HCT116 (cell line): ENCODE results near the gene COL5A2. TPM values are rescaled to one million over a fixed set of nuclear protein-coding genes. Genes with fewer than 3 reads are reported as not detected.

Experiments used
- ATAC-seq: fragments of 200-7000 bp; cut with Tn5 transposase; 2 replicates; pipeline ENCODE4 v1.9.1; 2020; ENCODE audit warnings: mild to moderate bottlenecking, moderate library complexity
- BruUV-seq: library from RNA; stranded (reverse); fragments of 400-500 nt; replicated peaks from 2 replicates; lab custom pipeline; 2021; lab: Mats Ljungman, UMichigan
- CTCF ChIA-PET: fragments of 300-600 bp; sonication (Branson Sonifier 250); formaldehyde crosslinking; loops from one replicate; lab custom pipeline; 2021; ENCODE audit warnings: antibody characterized with exemption; lab: Charles Lee
- POLR2A ChIA-PET: fragments of 300-600, 350-600 bp; sonication (Branson Sonifier 250); formaldehyde crosslinking; loops from one replicate; lab custom pipeline; 2021; ENCODE audit warnings: antibody characterized with exemption; lab: Charles Lee
- RAD21 ChIA-PET, 2 experiments: fragments of 300-600 bp; sonication (Branson Sonifier 250); formaldehyde crosslinking; loops; one replicate each; lab custom pipeline; 2023; ENCODE audit warnings: low total read pairs in 2 of 2; ENCODE audit not compliant: uncharacterized antibody in 2 of 2, unreplicated experiment in 2 of 2, low non-redundant PET in 1 of 2; lab: Charles Lee
- DNase-seq: peaks from one replicate; pipeline ENCODE4 v3.0.0-alpha.2; 2010; ENCODE audit warnings: low read depth, low spot score
- H2AFZ ChIP-seq: fragments of 200-600 bp; shearing (Covaris generic), sonication (generic); 2 replicates; pipeline ENCODE4 v1.6.1; 2017; ENCODE audit warnings: low read depth, mixed run types, mixed read lengths, antibody characterized with exemption, low read length; ENCODE audit not compliant: poor library complexity, severe bottlenecking
- H3K27ac ChIP-seq: 2 replicates; pipeline ENCODE4 v1.5.1; 2012; ENCODE audit warnings: low read depth, low read length
- H3K27me3 ChIP-seq: fragments of 200-600 bp; sonication (generic); 2 replicates; pipeline ENCODE4 v1.6.1; 2016; ENCODE audit warnings: mixed run types, low read length, mixed read lengths; ENCODE audit not compliant: insufficient read depth
- H3K36me3 ChIP-seq, 2 experiments: fragments of 200-500 bp in 1 of 2; fragments of 200-600 bp in 1 of 2; sonication (Bioruptor generic) in 1 of 2; sonication (generic) in 1 of 2; 2 replicates each; pipeline versions ENCODE4 v1.5.1 to v1.6.1; 2014 to 2016; ENCODE audit warnings: low read length in 2 of 2, inconsistent platforms in 1 of 2, mixed read lengths in 1 of 2, mixed run types in 1 of 2; ENCODE audit not compliant: insufficient read depth in 2 of 2, control insufficient read depth in 1 of 2
- H3K4me1 ChIP-seq, 2 experiments: fragments of 200-600 bp in 1 of 2; sonication (generic) in 1 of 2; 2 replicates each; pipeline versions ENCODE4 v1.5.1 to v1.6.1; 2012 to 2017; ENCODE audit warnings: low read length in 2 of 2, inconsistent platforms in 1 of 2, mild to moderate bottlenecking in 1 of 2, mixed read lengths in 1 of 2, mixed run types in 1 of 2, moderate library complexity in 1 of 2; ENCODE audit not compliant: insufficient read depth in 2 of 2, control insufficient read depth in 1 of 2
- H3K4me2 ChIP-seq: fragments of 200-600 bp; sonication (generic); 2 replicates; pipeline ENCODE4 v1.6.1; 2017; ENCODE audit warnings: mixed run types, low read length, mixed read lengths
- H3K4me3 ChIP-seq, 2 experiments: fragments of 200-600 bp in 1 of 2; sonication (generic) in 1 of 2; replicated peaks in 1 of 2; 2 replicates each; pipeline ENCODE4 v1.5.1; 2011 to 2016; ENCODE audit warnings: low read length in 2 of 2, control low read depth in 1 of 2, low read depth in 1 of 2, mild to moderate bottlenecking in 1 of 2, mixed read lengths in 1 of 2, mixed run types in 1 of 2
- H3K79me2 ChIP-seq: fragments of 200-600 bp; sonication (generic); 2 replicates; pipeline ENCODE4 v1.6.1; 2017; ENCODE audit warnings: mild to moderate bottlenecking, mixed run types, low read length, moderate library complexity, mixed read lengths; ENCODE audit not compliant: insufficient read depth
- H3K9ac ChIP-seq: fragments of 200-600 bp; sonication (generic); 2 replicates; pipeline ENCODE4 v1.6.1; 2016; ENCODE audit warnings: low read length, mixed read lengths
- H3K9me2 ChIP-seq: fragments of 200-600 bp; sonication (generic), shearing (Covaris generic); 2 replicates; pipeline ENCODE4 v1.6.1; 2017; ENCODE audit warnings: mixed run types, mild to moderate bottlenecking, moderate library complexity; ENCODE audit not compliant: insufficient read depth
- H3K9me3 ChIP-seq, 2 experiments: fragments of 200-500 bp in 1 of 2; fragments of 200-600 bp in 1 of 2; sonication (Bioruptor generic) in 1 of 2; sonication (generic) in 1 of 2; 2 replicates each; pipeline ENCODE4 v1.6.1; 2014 to 2017; ENCODE audit warnings: low read length in 2 of 2, mixed read lengths in 2 of 2, inconsistent platforms in 1 of 2, low read depth in 1 of 2, mild to moderate bottlenecking in 1 of 2, mixed run types in 1 of 2, moderate library complexity in 1 of 2; ENCODE audit not compliant: control insufficient read depth in 1 of 2, insufficient read depth in 1 of 2
- H4K20me1 ChIP-seq: fragments of 200-600 bp; sonication (generic), shearing (Covaris generic); 2 replicates; pipeline ENCODE4 v1.6.1; 2017; ENCODE audit warnings: mixed run types, mild to moderate bottlenecking, moderate library complexity; ENCODE audit not compliant: insufficient read depth
- ATF3 ChIP-seq: IDR thresholded peaks from 2 replicates; pipeline ENCODE4 v1.6.1; 2012
- CEBPB ChIP-seq: IDR thresholded peaks from 2 replicates; pipeline ENCODE4 v1.6.1; 2012; ENCODE audit warnings: low read depth
- EGR1 ChIP-seq: IDR thresholded peaks from 2 replicates; pipeline ENCODE4 v1.6.1; 2012; ENCODE audit warnings: low read depth
- ELF1 ChIP-seq: IDR thresholded peaks from 2 replicates; pipeline ENCODE4 v1.6.1; 2012; ENCODE audit warnings: low read depth, borderline replicate concordance
- EZH2 ChIP-seq: fragments of 200-600 bp; sonication (generic); IDR thresholded peaks from 2 replicates; pipeline ENCODE4 v1.6.1; 2017; ENCODE audit warnings: antibody characterized with exemption, mixed run types
- EZH2phosphoT487 ChIP-seq: fragments of 200-600 bp; IDR thresholded peaks from 2 replicates; pipeline ENCODE4 v1.6.1; 2018; ENCODE audit warnings: antibody characterized with exemption, borderline replicate concordance
- FOSL1 ChIP-seq: IDR thresholded peaks from 2 replicates; pipeline ENCODE4 v1.6.1; 2012; ENCODE audit warnings: low read depth
- MAX ChIP-seq: IDR thresholded peaks from 2 replicates; pipeline ENCODE4 v1.6.1; 2012
- RAD21 ChIP-seq: IDR thresholded peaks from 2 replicates; pipeline ENCODE4 v1.6.1; 2012; ENCODE audit warnings: low read depth, mild to moderate bottlenecking
- SRF ChIP-seq: IDR thresholded peaks from 2 replicates; pipeline ENCODE4 v1.6.1; 2012; ENCODE audit warnings: low read depth
- TCF7L2 ChIP-seq: IDR thresholded peaks from 2 replicates; pipeline ENCODE4 v1.7.0; 2011; ENCODE audit warnings: borderline replicate concordance, inconsistent platforms; ENCODE audit not compliant: insufficient read depth, insufficient read length; ENCODE audit errors: extremely low read depth
- ZBTB33 ChIP-seq: IDR thresholded peaks from 2 replicates; pipeline ENCODE4 v1.6.1; 2011; ENCODE audit warnings: mild to moderate bottlenecking, low read length, moderate library complexity; ENCODE audit not compliant: insufficient replicate concordance; ENCODE audit errors: extremely low read depth
- ZNF274 ChIP-seq: fragments of 200-500 bp; sonication (Bioruptor generic); IDR thresholded peaks from 2 replicates; pipeline ENCODE4 v1.6.1; 2014; ENCODE audit warnings: mild to moderate bottlenecking, low read depth, low read length, inconsistent platforms
- intact Hi-C: fragments of 100-400 bp; cut with micrococcal nuclease; formaldehyde crosslinking; loops from 2 replicates; pipeline ENCODE4 v1.10.0; 2022
- total RNA-seq: library from RNA; stranded (reverse); gene quantifications from one replicate; pipeline ENCODE4 v1.2.1, GENCODE V29; 2021; ENCODE audit not compliant: unreplicated experiment

COL5A2 gene
- total RNA-seq, 1 experiment from 2014 or later = 2.3 TPM

GRCh38 chr2:189188115-189188805, 8.7 kb upstream of the COL5A2 start:
- no TSS peak for BruUV-seq

GRCh38 chr2:189183170-189183569, 3.6 kb upstream of the COL5A2 start:
- Histone ChIP-seq H3K4me3 (no peak overlapping the region), H3K9me3 (no peaks in the 10 kb centered on the region)
- no peak for TF ChIP-seq TCF7L2
- TF ChIP-seq EZH2 = no peak
- TF ChIP-seq ZBTB33 = no peak
- TF ChIP-seq MAX = no peak
- TF ChIP-seq EGR1 = no peak
- no peak for TF ChIP-seq SRF
- TF ChIP-seq RAD21 = no peak
- no peak for TF ChIP-seq ELF1
- no peak for TF ChIP-seq CEBPB
- TF ChIP-seq FOSL1 = no peak
- TF ChIP-seq ATF3 = no peak
- TF ChIP-seq EZH2phosphoT487 = no peak
- TF ChIP-seq ZNF274 = no peak
- TF ChIP-seq, all 23 proteins: peak for 0
- no peak overlapping the region for H2AFZ ChIP-seq
- H3K4me1 ChIP-seq = no peaks in the 10 kb centered on the region
- POLR2A ChIA-PET = no interaction called here
- no peak overlapping the region for H3K4me2 ChIP-seq
- BruUV-seq = no TSS peak
- H3K79me2 ChIP-seq = no peaks in the 10 kb centered on the region
- RAD21 ChIA-PET = no interaction called here
- H3K27ac ChIP-seq = no peak overlapping the region
- no peaks in the 10 kb centered on the region for H3K27me3 ChIP-seq
- intact Hi-C loops = no loop called here
- no peak overlapping the region for H3K9ac ChIP-seq
- no peaks in the 10 kb centered on the region for H3K36me3 ChIP-seq
- DNase-seq = no peak
- no peak for ATAC-seq
- H3K9me2 ChIP-seq = no peaks in the 10 kb centered on the region
- H4K20me1 ChIP-seq = no peaks in the 10 kb centered on the region
- CTCF ChIA-PET = no interaction called here

More at GRCh38 chr2:189188115-189188805, 8.7 kb upstream of the COL5A2 start:
- H3K27ac ChIP-seq = no peak overlapping the region
- no peaks in the 10 kb centered on the region for H3K79me2 ChIP-seq
- H3K9ac ChIP-seq = no peak overlapping the region
- no peaks in the 10 kb centered on the region for H3K36me3 ChIP-seq
- RAD21 ChIA-PET = no interaction called here
- TF ChIP-seq EZH2 (no peak), EZH2phosphoT487 (no peak)
- TF ChIP-seq, all 23 proteins: peak for 0
- H3K27me3 ChIP-seq = no peaks in the 10 kb centered on the region
- no peaks in the 10 kb centered on the region for H3K9me3 ChIP-seq
- H3K9me2 ChIP-seq = no peaks in the 10 kb centered on the region
- H2AFZ ChIP-seq = no peak overlapping the region
- intact Hi-C loops = no loop called here
- no peak overlapping the region for H3K4me3 ChIP-seq
- ATAC-seq = no peak
- H3K4me1 ChIP-seq = no peaks in the 10 kb centered on the region
- CTCF ChIA-PET = no interaction called here
- POLR2A ChIA-PET = no interaction called here
- no peaks in the 10 kb centered on the region for H4K20me1 ChIP-seq
- no peak overlapping the region for H3K4me2 ChIP-seq
- DNase-seq = no peak
